K562 (cell line): Measurements from ENCODE around the gene KAT7. TPM values are rescaled to one million over a fixed set of nuclear protein-coding genes. Genes with fewer than 3 reads are reported as not detected.

Source experiments
- BHLHE40 ChIP-seq: IDR thresholded peaks from 2 replicates; pipeline ENCODE4 v1.6.1; 2011; ENCODE audit warnings: low read length, improper control_type of control experiment
- CEBPG ChIP-seq, 3 experiments: fragments of 200-800 bp in 1 of 3; sonication (Bioruptor generic) in 1 of 3; sonication (generic) in 1 of 3; formaldehyde crosslinking in 1 of 3; IDR thresholded peaks in 2 of 3; conservative IDR thresholded peaks in 1 of 3; 2 replicates each; pipeline versions ENCODE4 v1.6.1 to v1.8.0; 2016 to 2022; ENCODE audit warnings: missing compliant biosample characterization in 2 of 3, missing genetic modification characterization in 2 of 3, mild to moderate bottlenecking in 1 of 3, missing genetic modification reagents in 1 of 3
- DMBX1 ChIP-seq: fragments of 250-450 bp; sonication (Bioruptor Pico); IDR thresholded peaks from 2 replicates; pipeline ENCODE4 v1.8.0; 2022; ENCODE audit warnings: inconsistent platforms, mild to moderate bottlenecking, moderate library complexity, borderline replicate concordance
- IRF2 ChIP-seq: sonication (generic); formaldehyde crosslinking; IDR thresholded peaks from 2 replicates; pipeline ENCODE4 v1.8.1; 2022; ENCODE audit warnings: mild to moderate bottlenecking, missing genetic modification reagents
- LARP7 ChIP-seq: fragments of 450-650 bp; IDR thresholded peaks from 2 replicates; pipeline ENCODE4 v1.6.1; 2016
- LCOR ChIP-seq: sonication (generic); formaldehyde crosslinking; IDR thresholded peaks from 2 replicates; pipeline ENCODE4 v1.8.0; 2022; ENCODE audit warnings: mild to moderate bottlenecking, missing genetic modification reagents
- MAFK ChIP-seq: IDR thresholded peaks from 2 replicates; pipeline ENCODE4 v1.6.1; 2011; ENCODE audit warnings: low read length, improper control_type of control experiment
- MTA2 ChIP-seq: fragments of 450-650 bp; IDR thresholded peaks from 2 replicates; pipeline ENCODE4 v1.6.1; 2016; ENCODE audit warnings: low read depth
- RB1 ChIP-seq: fragments of 450-650 bp; IDR thresholded peaks from 2 replicates; pipeline ENCODE4 v1.6.1; 2017; ENCODE audit warnings: low read depth, mild to moderate bottlenecking
- RBM22 ChIP-seq: fragments of 200-400 bp; formaldehyde crosslinking; IDR thresholded peaks from 2 replicates; pipeline ENCODE4 v1.6.1; 2018; ENCODE audit warnings: low read length, low read depth; ENCODE audit not compliant: poor library complexity, severe bottlenecking
- ZNF165 ChIP-seq: fragments of 250-450 bp; sonication (Bioruptor Pico); IDR thresholded peaks from 2 replicates; pipeline ENCODE4 v1.4.0; 2020; ENCODE audit warnings: borderline replicate concordance
- ZNF311 ChIP-seq: fragments of 250-450 bp; sonication (Bioruptor Pico); IDR thresholded peaks from 2 replicates; pipeline ENCODE4 v1.4.0; 2020; ENCODE audit warnings: mild to moderate bottlenecking, moderate library complexity
- polyA plus RNA-seq, 8 experiments: library from polyadenylated mRNA; depleted of rRNA in 4 of 8; stranded (reverse) in 5 of 8; unstranded in 3 of 8; fragments of >200 nt; fragmentation: Nextera tagmentation in 2 of 8; fragmentation: Illumina TruSeq in 1 of 8; extraction: Ambion mirVana in 2 of 8; extraction: Trizol in 1 of 8; gene quantifications; 2 replicates each; pipeline versions ENCODE4 v1.2.1 to v1.2.3, GENCODE V29; 2011 to 2014; ENCODE audit warnings: inconsistent platforms in 1 of 8, missing spikeins in 1 of 8
- total RNA-seq, 7 experiments: library from RNA; depleted of rRNA in 6 of 7; stranded (reverse); fragments of >200 nt in 6 of 7; fragmentation: Illumina TruSeq in 2 of 7; extraction: Trizol in 2 of 7; gene quantifications; 2 replicates each; pipeline versions ENCODE4 v1.2.1 to v1.2.3, GENCODE V29; 2011 to 2021; ENCODE audit warnings: low replicate concordance in 1 of 7

KAT7 gene
- total and polyA plus RNA-seq, 9 of the 15 experiments (the other 6 are each of a cell fraction or from before 2014, with no cell fraction given): 10.8 to 57.3 (median 34.8) TPM

- TF ChIP-seq LCOR (CRISPR knock-in tag): no peak
- no peak for TF ChIP-seq MAFK
- TF ChIP-seq LARP7: no peak
- no peak for TF ChIP-seq ZNF165 (CRISPR knock-in tag)
- TF ChIP-seq MTA2: no peak
- TF ChIP-seq IRF2 (CRISPR knock-in tag): no peak
- TF ChIP-seq BHLHE40: no peak
- TF ChIP-seq CEBPG (CRISPR knock-in tag; IDR thresholded peaks at IDR 0.05): no peak
- TF ChIP-seq CEBPG (tag; conservative IDR thresholded peaks at IDR 0.05 in 1 of 2, IDR thresholded peaks at IDR 0.05 in 1 of 2): no peak
- no peak for TF ChIP-seq RB1
- no peak for TF ChIP-seq RBM22
- no peak for TF ChIP-seq DMBX1 (CRISPR knock-in tag)
- no peak for TF ChIP-seq ZNF311 (CRISPR knock-in tag)
Observed at GRCh38 chr17:49858796-49859195, 70.3 kb downstream of the KAT7 start (continued).
